GM18907 (cell line): ENCODE results near the gene OTC.
A peak's percentile ranks its signal among the peaks of the same experiment; 100 is the strongest.

Experiments
- ATAC-seq: cut with Tn5 transposase; IDR thresholded peaks from one replicate; pipeline ENCODE4 v1.9.1; 2021; ENCODE audit warnings: mild to moderate bottlenecking, moderate library complexity; ENCODE audit not compliant: unreplicated experiment

Gene OTC

GRCh38 chrX:38352362-38352761 is at the start of gene OTC:
TSS of gene OTC (plus strand) at chrX:38352604. CDS start at chrX:38352697, 93 bp downstream.
- no peak for ATAC-seq

- ATAC-seq = no peak
Observed at GRCh38 chrX:38304010-38304409, 48.4 kb upstream of the OTC start.

GRCh38 chrX:38305971-38306370 is 46.4 kb upstream of the OTC start:
- no peak for ATAC-seq

GRCh38 chrX:38311743-38312142 is 40.7 kb upstream of the OTC start:
- no peak for ATAC-seq

- no peak for ATAC-seq
Observed at GRCh38 chrX:38312436-38312835, 40.0 kb upstream of the OTC start.

- ATAC-seq = no peak
Observed at GRCh38 chrX:38313190-38313589, 39.2 kb upstream of the OTC start.

- ATAC-seq = no peak
Observed at GRCh38 chrX:38315186-38315585, 37.2 kb upstream of the OTC start.

GRCh38 chrX:38318196-38318595 is 34.2 kb upstream of the OTC start:
- ATAC-seq = no peak

- no peak for ATAC-seq
Observed at GRCh38 chrX:38318606-38319005, 33.8 kb upstream of the OTC start.

- ATAC-seq = no peak
Observed at GRCh38 chrX:38320819-38321218, 31.6 kb upstream of the OTC start.

- ATAC-seq = no peak
Observed at GRCh38 chrX:38326086-38326485, 26.3 kb upstream of the OTC start.

- peak; percentile 98 for ATAC-seq
Observed at GRCh38 chrX:38327007-38327774, 25.2 kb upstream of the OTC start, which contains the start of gene RPGR. TSS of gene RPGR (minus strand) at chrX:38327509. CDS start at chrX:38327367, 142 bp downstream.

GRCh38 chrX:38327775-38328081 is 24.7 kb upstream of the OTC start:
- ATAC-seq = no peak

- peak; percentile 72 for ATAC-seq
Observed at GRCh38 chrX:38332505-38332904, 19.9 kb upstream of the OTC start.

- ATAC-seq = no peak
Observed at GRCh38 chrX:38335382-38335781, 17.0 kb upstream of the OTC start.

GRCh38 chrX:38336538-38337240 is 15.7 kb upstream of the OTC start:
- no peak for ATAC-seq

- ATAC-seq = no peak
Observed at GRCh38 chrX:38341442-38341841, 11.0 kb upstream of the OTC start.

GRCh38 chrX:38342853-38343778 is 9.3 kb upstream of the OTC start:
- ATAC-seq = no peak

- ATAC-seq = no peak
Observed at GRCh38 chrX:38346150-38346549, 6.3 kb upstream of the OTC start.

- ATAC-seq = peak; percentile 78
Observed at GRCh38 chrX:38347136-38347535, 5.3 kb upstream of the OTC start.

GRCh38 chrX:38351346-38351745 is 1.1 kb upstream of the OTC start:
- ATAC-seq = no peak
